ENCODE data around the gene MAML3. TPM values are rescaled to one million over a fixed set of nuclear protein-coding genes. Genes with fewer than 3 reads are reported as not detected.

Gene MAML3
- total RNA-seq, 2 experiments from 2014 or later = 2.5 to 2.9 TPM

- Histone ChIP-seq H3K36me3 (ENCODE audit: insufficient read depth, low read length) (no peaks in the 10 kb centered on the region), H3K4me1 (ENCODE audit: insufficient read depth, low read length) (peaks cover under 1% of the 10 kb centered on the region), H3K27ac (ENCODE audit: low read depth in 1 of 2, low read length in 2 of 2) (no peak overlapping the region), H3K27me3 (ENCODE audit: control insufficient read depth in 1 of 2, insufficient read depth in 2 of 2, low read length in 2 of 2) (peaks cover 5 to 22% of the 10 kb centered on the region in 2 experiments), H3K4me3 (ENCODE audit: low read length) (no peak overlapping the region), H3K9me3 (ENCODE audit: control insufficient read depth in 1 of 2, insufficient read depth in 1 of 2, low read length in 2 of 2) (no peaks in the 10 kb centered on the region)
- intact Hi-C loops (cut with DNase I, micrococcal nuclease) = no loop called here
- no peak for ATAC-seq (ENCODE audit: poor library complexity)
- Mint-ChIP-seq H3K4me3 (no peak overlapping the region), H3K36me3 (ENCODE audit: low read depth) (no peaks in the 10 kb centered on the region), H3K9me3 (no peaks in the 10 kb centered on the region), H3K27me3 (peaks cover 35% of the 10 kb centered on the region), H3K4me1 (ENCODE audit: low read depth) (peaks cover 4% of the 10 kb centered on the region), H3K27ac (no peak overlapping the region)
- DNase-seq = peak in 2 of 14 experiments; percentile 28 to 41
- ChIA-PET CTCF (no interaction called here), POLR2A (interaction anchor here (0.5 kb wide), 1 partner anchor 10 kb away, joined by 3 read pairs; no protein-coding TSS in a partner anchor)
- TF ChIP-seq CTCF (IDR thresholded peaks at IDR 0.05) = no peak
These were observed 413.4 kb downstream of the MAML3 start for GRCh38 chr4:139740531-139741041.

- Histone ChIP-seq H3K4me3 (ENCODE audit: low read length) (no peak overlapping the region), H3K36me3 (ENCODE audit: insufficient read depth, low read length) (no peaks in the 10 kb centered on the region), H3K4me1 (ENCODE audit: insufficient read depth, low read length) (peaks cover 5% of the 10 kb centered on the region), H3K27ac (ENCODE audit: low read depth in 1 of 2, low read length in 2 of 2) (no peak overlapping the region), H3K9me3 (ENCODE audit: control insufficient read depth in 1 of 2, insufficient read depth in 1 of 2, low read length in 2 of 2) (no peaks in the 10 kb centered on the region), H3K27me3 (ENCODE audit: control insufficient read depth in 1 of 2, insufficient read depth in 2 of 2, low read length in 2 of 2) (peaks cover 7 to 26% of the 10 kb centered on the region in 2 experiments)
- no peak for ATAC-seq (ENCODE audit: poor library complexity)
- Mint-ChIP-seq H3K9me3 (no peaks in the 10 kb centered on the region), H3K4me1 (ENCODE audit: low read depth) (peaks cover 5% of the 10 kb centered on the region), H3K27ac (no peak overlapping the region), H3K36me3 (ENCODE audit: low read depth) (no peaks in the 10 kb centered on the region), H3K4me3 (no peak overlapping the region), H3K27me3 (peaks cover 38% of the 10 kb centered on the region)
- TF ChIP-seq CTCF (IDR thresholded peaks at IDR 0.05) = no peak
- intact Hi-C loops (cut with DNase I, micrococcal nuclease) = no loop called here
- peak in 2 of 14 experiments; percentile 13 to 35 for DNase-seq
- CTCF ChIA-PET = no interaction called here
- POLR2A ChIA-PET = interaction anchor here (0.5 kb wide), 1 partner anchor 9 kb away, joined by 3 read pairs; no protein-coding TSS in a partner anchor
These were observed 413.9 kb downstream of the MAML3 start for GRCh38 chr4:139740121-139740520.

- POLR2A ChIA-PET = no interaction called here
- Histone ChIP-seq H3K27me3 (ENCODE audit: control insufficient read depth in 1 of 2, insufficient read depth in 2 of 2, low read length in 2 of 2) (peaks cover 12 to 35% of the 10 kb centered on the region in 2 experiments), H3K27ac (ENCODE audit: low read depth in 1 of 2, low read length in 2 of 2) (no peak overlapping the region), H3K4me3 (ENCODE audit: low read length) (no peak overlapping the region), H3K4me1 (ENCODE audit: insufficient read depth, low read length) (peaks cover 13% of the 10 kb centered on the region), H3K36me3 (ENCODE audit: insufficient read depth, low read length) (no peaks in the 10 kb centered on the region), H3K9me3 (ENCODE audit: control insufficient read depth in 1 of 2, insufficient read depth in 1 of 2, low read length in 2 of 2) (no peaks in the 10 kb centered on the region)
- no peak for TF ChIP-seq CTCF (IDR thresholded peaks at IDR 0.05)
- no peak overlapping the region for H3K27ac Mint-ChIP-seq
- intact Hi-C loops (cut with DNase I, micrococcal nuclease) = loop anchor here (5.0 to 10.0 kb wide), 3 partner anchors 276 to 616 kb away; no protein-coding TSS in a partner anchor
- H3K4me3 Mint-ChIP-seq = no peak overlapping the region
- DNase-seq = no peak
- peaks cover 14% of the 10 kb centered on the region for H3K4me1 Mint-ChIP-seq (ENCODE audit: low read depth)
- no peak for ATAC-seq (ENCODE audit: poor library complexity)
- CTCF ChIA-PET = interaction anchor here (0.6 kb wide), 1 partner anchor 146 kb away, joined by 3 read pairs; no protein-coding TSS in a partner anchor
- no peaks in the 10 kb centered on the region for H3K9me3 Mint-ChIP-seq
- H3K36me3 Mint-ChIP-seq (ENCODE audit: low read depth) = no peaks in the 10 kb centered on the region
- peaks cover 49% of the 10 kb centered on the region for H3K27me3 Mint-ChIP-seq
These were observed 415.0 kb downstream of the MAML3 start for GRCh38 chr4:139738846-139739613.

All from CD4-positive, alpha-beta T cell (primary cell).